ENCODE results near the gene GDF9. TPM values are rescaled to one million over a fixed set of nuclear protein-coding genes. Genes with fewer than 3 reads are reported as not detected.
"Not testable (repeated sequence)": the region's sequence is repeated elsewhere in the genome, so short reads cannot be mapped to it uniquely, and the experiment has no call there.

Gene GDF9
- total RNA-seq, 2 experiments from 2014 or later: 0.41 to 0.69 TPM

DNA sequence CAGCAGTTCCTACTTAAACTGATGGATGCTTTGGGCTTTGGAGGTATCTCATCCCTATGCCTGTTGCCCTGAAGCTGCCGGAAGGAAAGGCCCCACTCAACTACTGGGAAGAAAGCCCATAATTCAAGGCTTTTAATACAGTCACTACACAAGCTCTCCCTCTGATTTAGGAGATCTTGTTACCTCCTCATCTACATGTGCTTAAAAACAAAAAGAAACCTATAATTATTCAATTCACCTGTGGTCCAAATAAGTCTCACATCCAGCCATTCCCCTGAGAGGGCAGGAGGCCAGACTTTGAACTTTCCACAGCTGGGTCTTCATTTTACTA, 6.5 kb upstream of the GDF9 start:
- ChIA-PET POLR2A (no interaction called here), CTCF (interaction anchor here (0.6 to 1.6 kb wide), 3 partner anchors 10 to 733 kb away, joined by 3 to 7 read pairs (median 4); no protein-coding TSS in a partner anchor)
- Mint-ChIP-seq H3K27ac (no peak overlapping the region), H3K36me3 (ENCODE audit: low read depth) (peaks cover 43% of the 10 kb centered on the region), H3K4me3 (no peak overlapping the region), H3K9me3 (ENCODE audit: low read depth) (no peaks in the 10 kb centered on the region), H3K4me1 (peaks cover 8% of the 10 kb centered on the region), H3K27me3 (no peaks in the 10 kb centered on the region)
- intact Hi-C loops (cut with DNase I, micrococcal nuclease): no loop called here
- no peak for ATAC-seq
- DNase-seq: no peak

DNA sequence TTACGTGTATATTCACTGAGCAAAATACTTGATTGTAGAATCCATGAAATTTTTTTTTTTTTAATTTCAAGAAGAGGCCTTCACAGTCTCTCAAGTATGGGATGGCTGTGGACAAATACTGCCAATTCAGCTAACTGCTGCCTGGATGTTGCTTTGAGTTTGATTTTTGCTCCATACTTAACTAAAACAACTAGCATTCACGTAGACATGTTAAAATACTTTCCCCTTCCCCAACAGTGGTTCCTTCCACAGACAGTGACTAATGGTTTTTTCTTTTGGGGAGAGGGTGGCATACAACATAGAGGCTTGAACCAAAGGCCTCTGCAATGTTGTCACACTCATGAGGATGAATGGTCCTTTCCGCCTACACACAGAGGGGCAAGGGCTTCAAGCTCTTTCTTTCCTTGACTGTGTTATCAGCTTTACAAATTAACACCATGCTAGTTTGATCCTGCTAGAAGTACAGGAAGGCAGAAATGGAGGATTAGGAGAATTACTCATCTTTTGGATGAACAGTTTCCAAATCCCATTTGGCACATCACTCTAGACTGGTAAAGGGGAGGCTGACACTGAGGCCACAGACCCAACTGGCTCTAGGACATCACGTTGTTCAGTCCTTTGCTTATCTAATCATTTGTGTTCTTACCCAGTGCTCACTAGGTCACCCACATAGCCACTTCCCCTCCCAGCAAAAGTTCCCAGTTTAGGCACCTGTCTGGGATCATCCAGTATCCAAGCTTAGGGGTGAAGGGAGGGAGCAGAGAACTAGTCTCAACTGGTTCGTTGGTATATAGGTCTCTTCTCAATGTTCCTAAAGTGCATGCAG, 5.4 kb upstream of the GDF9 start:
- no peak for DNase-seq
- no peak overlapping the region for H3K4me3 Mint-ChIP-seq
- no peaks in the 10 kb centered on the region for H3K9me3 Mint-ChIP-seq (ENCODE audit: low read depth)

DNA sequence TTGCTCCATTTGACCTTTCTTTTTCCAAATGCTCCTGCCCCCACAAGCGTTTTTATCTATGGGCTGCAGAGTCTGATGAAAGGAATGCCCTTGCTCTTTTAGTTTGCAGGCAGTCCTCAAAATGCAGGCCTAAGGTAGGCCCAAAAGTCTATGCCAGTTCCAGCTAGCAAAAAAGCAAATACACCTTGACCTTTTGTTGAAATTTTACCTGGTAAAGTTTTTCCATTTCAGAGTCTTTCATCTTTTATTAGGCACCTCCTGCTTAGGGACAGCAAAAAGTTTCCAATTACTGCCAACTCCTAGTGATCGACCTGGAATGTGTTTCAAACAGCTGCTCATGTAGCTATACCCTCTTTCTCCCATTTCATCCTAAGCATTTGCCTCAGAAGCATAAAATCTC, 4.5 kb upstream of the GDF9 start:
- Mint-ChIP-seq H3K27me3 (no peaks in the 10 kb centered on the region), H3K36me3 (ENCODE audit: low read depth) (peaks cover 53% of the 10 kb centered on the region), H3K27ac (no peak overlapping the region), H3K4me3 (no peak overlapping the region), H3K4me1 (peaks cover 20% of the 10 kb centered on the region), H3K9me3 (ENCODE audit: low read depth) (no peaks in the 10 kb centered on the region)
- ATAC-seq (no peak), DNase-seq (no peak)
- CTCF ChIA-PET: interaction anchor here (1.6 to 1.8 kb wide), 2 partner anchors 10 to 42 kb away, joined by 4 to 6 read pairs; no protein-coding TSS in a partner anchor
- intact Hi-C loops (cut with DNase I, micrococcal nuclease): no loop called here
- POLR2A ChIA-PET: no interaction called here

More for the DNA sequence above, 5.4 kb upstream of the GDF9 start:
- CTCF ChIA-PET: interaction anchor here (1.6 to 1.8 kb wide), 2 partner anchors 11 kb away, joined by 6 to 7 read pairs; no protein-coding TSS in a partner anchor
- intact Hi-C loops (cut with DNase I, micrococcal nuclease): no loop called here
- Mint-ChIP-seq H3K27me3 (no peaks in the 10 kb centered on the region), H3K27ac (no peak overlapping the region), H3K4me1 (peaks cover 14% of the 10 kb centered on the region), H3K36me3 (ENCODE audit: low read depth) (peaks cover 51% of the 10 kb centered on the region)
- POLR2A ChIA-PET: no interaction called here
- no peak for ATAC-seq

DNA sequence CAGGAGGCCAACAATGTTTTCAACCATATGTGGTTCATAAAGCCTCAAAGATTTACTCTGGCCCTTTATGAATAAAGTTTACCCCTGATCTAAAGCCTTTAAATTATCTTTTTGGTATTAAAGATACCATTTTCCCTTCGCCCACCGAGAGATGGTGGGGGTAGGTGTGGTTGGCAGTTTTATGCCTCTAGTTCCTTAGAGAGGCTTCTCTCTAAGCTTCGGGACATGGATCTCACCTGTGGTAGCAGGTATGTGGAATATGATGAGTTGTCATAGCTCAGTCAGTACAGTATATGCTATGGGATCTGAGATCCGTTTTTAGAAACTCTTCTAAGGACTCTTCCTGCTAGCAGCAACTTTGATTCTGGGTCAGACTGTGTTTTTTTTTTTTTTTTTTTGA, 2.5 kb upstream of the GDF9 start:
- DNase-seq: no peak
- no peak for ATAC-seq
- Mint-ChIP-seq H3K27ac (peak overlapping the region; percentile 55), H3K4me1 (peaks cover 26% of the 10 kb centered on the region), H3K4me3 (peak overlapping the region; percentile 24), H3K36me3 (ENCODE audit: low read depth) (peaks cover 50% of the 10 kb centered on the region), H3K9me3 (ENCODE audit: low read depth) (no peaks in the 10 kb centered on the region), H3K27me3 (no peaks in the 10 kb centered on the region)
- ChIA-PET POLR2A (interaction anchor here (0.7 kb wide), 1 partner anchor 37 kb away, joined by 3 read pairs; no protein-coding TSS in a partner anchor), CTCF (interaction anchor here (0.6 to 1.4 kb wide), 5 partner anchors 9 to 219 kb away, joined by 3 to 7 read pairs (median 3); no protein-coding TSS in a partner anchor)
- intact Hi-C loops (cut with DNase I, micrococcal nuclease): loop anchor here in 1 of 2 experiments (5.0 to 10.0 kb wide), 2 partner anchors 576 to 1234 kb away; partner anchors contain the start of genes RAPGEF6 and SLC22A4

DNA sequence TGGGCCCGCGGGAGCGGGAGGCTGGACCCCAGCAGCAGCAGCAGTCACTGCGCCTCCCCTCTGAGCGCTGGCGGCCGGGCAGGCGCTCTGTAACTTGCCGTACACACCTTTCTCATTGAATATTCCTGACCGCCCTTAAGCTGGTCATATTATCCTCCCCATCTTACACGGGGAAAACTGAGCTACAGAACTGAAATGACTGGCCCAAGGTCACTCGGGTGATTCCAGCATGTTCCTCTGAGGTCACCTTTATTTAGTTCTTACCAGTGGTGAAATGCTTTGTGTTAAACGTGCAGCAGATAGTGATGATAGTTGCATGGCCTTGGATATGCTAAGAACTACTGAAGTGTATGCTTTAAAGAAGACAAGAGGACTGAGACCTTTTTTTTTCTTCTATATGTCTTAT, 780 bp upstream of the GDF9 start:
- ChIA-PET POLR2A (interaction anchor here (0.6 to 1.9 kb wide), 6 partner anchors 10 to 1356 kb away, joined by 3 to 4 read pairs (median 3); partner anchors contain the start of gene RAD50), CTCF (interaction anchor here (0.6 to 2.7 kb wide), 5 partner anchors 16 to 492 kb away, joined by 3 to 5 read pairs (median 3); partner anchors contain the start of gene SHROOM1)
- Mint-ChIP-seq H3K9me3 (ENCODE audit: low read depth) (no peaks in the 10 kb centered on the region), H3K4me3 (peak overlapping the region; percentile 99), H3K4me1 (peaks cover 26% of the 10 kb centered on the region), H3K27me3 (no peaks in the 10 kb centered on the region), H3K27ac (peak overlapping the region; percentile 100), H3K36me3 (ENCODE audit: low read depth) (peaks cover 42% of the 10 kb centered on the region)
- intact Hi-C loops (cut with DNase I, micrococcal nuclease): loop anchor here (2.0 to 10.0 kb wide), 3 partner anchors 184 to 1232 kb away; partner anchors contain the start of genes RAPGEF6 (in 1 of the 2) and SLC22A4 (in 1 of the 2)
- no peak for ATAC-seq
- DNase-seq: no peak

DNA sequence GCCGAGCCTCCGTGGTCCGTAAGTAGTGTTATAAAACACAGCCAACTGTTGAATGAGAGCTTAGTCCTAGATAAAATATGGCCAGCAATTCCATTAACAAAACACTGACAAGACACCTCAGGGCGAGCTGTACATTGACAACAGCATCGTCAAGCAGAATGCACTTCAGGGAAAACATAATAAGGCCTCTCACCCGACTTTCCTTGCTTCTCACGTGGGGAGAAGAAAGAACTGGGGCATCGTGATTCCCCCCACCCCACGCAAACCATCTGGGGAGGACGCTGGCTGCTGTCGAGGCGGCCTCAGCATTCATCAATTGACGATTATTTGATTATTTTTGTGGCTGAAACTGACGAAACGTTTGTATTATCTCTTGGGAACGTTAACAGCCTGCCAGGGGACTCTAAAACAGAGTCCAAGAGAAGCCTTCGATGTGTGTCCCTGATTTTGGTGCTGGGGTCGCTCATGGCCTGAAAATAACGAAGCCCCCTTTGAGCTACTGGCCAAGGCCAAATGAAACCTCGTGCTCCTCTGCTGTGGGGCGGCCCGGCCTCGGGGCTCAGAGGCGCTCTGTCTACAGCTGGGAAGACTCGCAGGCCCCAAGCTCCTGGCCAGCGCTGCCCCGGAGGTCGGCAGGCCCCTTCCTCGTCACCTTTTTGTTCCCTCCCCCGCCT, 464 bp downstream of the GDF9 start:
- peak; percentile 30 for ATAC-seq
- no peaks in the 10 kb centered on the region for H3K9me3 Mint-ChIP-seq (ENCODE audit: low read depth)
- CTCF ChIA-PET: interaction anchor here (1.0 to 2.7 kb wide), 4 partner anchors 17 to 128 kb away, joined by 3 to 5 read pairs (median 4); partner anchors contain the start of genes KIF3A and SHROOM1

DNA sequence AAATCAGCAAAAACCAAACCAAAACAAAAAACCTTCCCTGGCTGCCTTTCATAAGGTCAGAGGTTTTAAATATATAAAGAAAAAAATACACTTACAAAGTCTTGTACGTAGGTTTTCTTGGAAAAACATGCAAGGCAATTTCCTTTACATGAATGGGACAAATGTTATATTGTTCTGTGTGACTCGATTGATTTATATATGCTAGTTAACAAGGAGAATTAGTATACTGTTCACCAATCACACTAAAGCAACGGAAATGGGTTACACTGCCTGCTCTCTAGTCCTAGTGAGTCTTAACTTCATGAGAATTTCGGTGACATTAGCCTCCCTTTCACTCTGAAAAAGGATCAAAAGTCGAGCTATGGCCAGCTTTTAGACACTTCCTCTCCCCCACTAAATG, 5.5 kb downstream of the GDF9 start:
- DNase-seq (no peak), ATAC-seq (no peak)
- H3K27ac Mint-ChIP-seq: no peak overlapping the region
- H3K4me1 Mint-ChIP-seq: peaks cover 7% of the 10 kb centered on the region
- POLR2A ChIA-PET: no interaction called here
- intact Hi-C loops (cut with DNase I, micrococcal nuclease): loop anchor here in 1 of 2 experiments (10.0 kb wide), 1 partner anchor 1226 kb away; the partner anchor contains the start of gene RAPGEF6
- CTCF ChIA-PET: interaction anchor here (0.9 to 1.2 kb wide), 3 partner anchors 9 to 31 kb away, joined by 3 to 6 read pairs (median 4); partner anchors contain the start of gene SHROOM1
- no peaks in the 10 kb centered on the region for H3K9me3 Mint-ChIP-seq (ENCODE audit: low read depth)
- no peaks in the 10 kb centered on the region for H3K36me3 Mint-ChIP-seq (ENCODE audit: low read depth)
- no peak overlapping the region for H3K4me3 Mint-ChIP-seq
- H3K27me3 Mint-ChIP-seq: peaks cover 2% of the 10 kb centered on the region

More for the DNA sequence above, 464 bp downstream of the GDF9 start:
- no peak for DNase-seq
- H3K4me1 Mint-ChIP-seq: peaks cover 26% of the 10 kb centered on the region
- peaks cover 31% of the 10 kb centered on the region for H3K36me3 Mint-ChIP-seq (ENCODE audit: low read depth)
- POLR2A ChIA-PET: interaction anchor here (0.5 to 1.9 kb wide), 4 partner anchors 46 to 309 kb away, joined by 3 to 5 read pairs (median 4); partner anchors contain the start of genes RAD50 and SOWAHA
- intact Hi-C loops (cut with DNase I, micrococcal nuclease): loop anchor here (1.0 to 10.0 kb wide), 10 partner anchors 36 to 1231 kb away; partner anchors contain the start of genes AFF4 (in 2 of the 2), SHROOM1 (in 2 of the 2), C5orf15 (in 1 of the 2) and KIF3A (in 1 of the 2)
- peak overlapping the region; percentile 99 for H3K4me3 Mint-ChIP-seq
- H3K27me3 Mint-ChIP-seq: no peaks in the 10 kb centered on the region
- H3K27ac Mint-ChIP-seq: peak overlapping the region; percentile 100

DNA sequence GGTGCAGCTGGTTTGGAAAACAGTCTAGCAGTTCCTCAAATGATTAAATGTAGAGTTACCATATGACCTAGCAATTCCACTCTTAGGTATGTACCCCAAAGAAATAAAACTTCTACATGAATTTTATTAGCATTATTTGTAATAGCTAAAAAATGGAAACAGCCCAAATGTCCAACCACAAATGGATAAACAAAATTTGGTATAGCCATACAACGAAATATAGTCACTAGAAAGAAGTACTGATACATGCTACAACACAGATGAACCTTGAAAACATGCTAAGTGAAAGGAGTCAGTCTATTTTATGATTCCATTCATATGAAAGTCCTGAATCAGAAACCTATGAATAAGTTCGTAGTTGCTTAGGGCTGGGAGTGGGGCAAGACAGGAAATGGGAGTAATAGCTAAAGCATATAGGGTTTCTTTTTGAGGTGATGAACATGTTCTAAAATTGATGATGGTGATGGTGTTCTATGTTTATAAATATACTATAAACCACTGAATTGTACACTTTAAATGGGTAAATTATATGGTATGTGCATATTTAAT, 6.3 kb downstream of the GDF9 start:
- Mint-ChIP-seq H3K27me3 (peaks cover 2% of the 10 kb centered on the region), H3K4me1 (peaks cover 2% of the 10 kb centered on the region)

DNA sequence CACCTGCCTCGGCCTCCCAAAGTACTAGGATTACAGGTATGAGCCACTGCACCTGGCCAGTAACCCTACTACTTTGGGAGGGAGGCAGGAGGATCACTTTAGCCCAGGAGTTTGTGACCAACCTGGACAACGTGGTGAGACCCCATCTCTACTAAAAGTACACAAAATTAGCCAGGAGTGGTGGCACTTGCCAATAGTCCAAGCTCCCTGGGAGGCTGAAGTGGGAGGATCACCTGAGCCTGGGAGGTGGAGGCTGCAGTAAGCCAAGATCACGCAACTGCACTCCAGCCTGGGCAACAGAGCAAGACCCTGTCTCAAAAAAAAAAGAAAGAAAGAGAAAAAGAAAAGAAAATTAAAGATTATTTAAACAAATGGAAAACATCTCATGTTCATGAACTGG, 10.3 kb downstream of the GDF9 start:
- Mint-ChIP-seq H3K27ac (no peak overlapping the region), H3K36me3 (ENCODE audit: low read depth) (no peaks in the 10 kb centered on the region), H3K9me3 (ENCODE audit: low read depth) (no peaks in the 10 kb centered on the region), H3K4me3 (no peak overlapping the region), H3K4me1 (peaks cover 2% of the 10 kb centered on the region), H3K27me3 (peaks cover 2% of the 10 kb centered on the region)
- ChIA-PET POLR2A (no interaction called here), CTCF (no interaction called here)
- intact Hi-C loops (cut with DNase I, micrococcal nuclease): no loop called here
- ATAC-seq: no peak
- no peak for DNase-seq

More for the DNA sequence above, 6.3 kb downstream of the GDF9 start:
- intact Hi-C loops (cut with DNase I, micrococcal nuclease): loop anchor here in 1 of 2 experiments (10.0 kb wide), 1 partner anchor 1225 kb away; the partner anchor contains the start of gene RAPGEF6
- Mint-ChIP-seq H3K9me3 (ENCODE audit: low read depth) (no peaks in the 10 kb centered on the region), H3K36me3 (ENCODE audit: low read depth) (no peaks in the 10 kb centered on the region), H3K4me3 (no peak overlapping the region), H3K27ac (no peak overlapping the region)
- no peak for ATAC-seq
- CTCF ChIA-PET: interaction anchor here (0.8 to 1.3 kb wide), 2 partner anchors 9 to 334 kb away, joined by 3 read pairs; no protein-coding TSS in a partner anchor
- DNase-seq: no peak
- POLR2A ChIA-PET: no interaction called here

DNA sequence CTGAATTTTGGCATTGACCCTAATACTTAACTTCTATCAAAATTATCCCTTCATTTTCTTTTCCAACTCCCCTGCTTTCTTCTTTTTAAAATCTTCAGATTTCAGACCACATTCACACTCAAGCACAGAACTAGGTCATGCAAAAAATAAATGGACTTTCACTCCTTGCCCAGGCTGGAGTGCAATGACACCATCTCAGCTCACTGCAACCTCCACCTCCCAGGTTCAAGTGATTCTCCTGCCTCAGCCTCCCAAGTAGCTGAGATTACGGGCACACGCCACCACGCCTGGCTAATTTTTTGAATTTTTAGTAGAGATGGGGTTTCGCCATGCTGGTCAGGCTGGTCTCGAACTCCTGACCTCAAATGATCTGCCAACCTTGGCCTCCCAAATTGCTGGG, 11.3 kb downstream of the GDF9 start:
- intact Hi-C loops (cut with DNase I, micrococcal nuclease); H3K27ac Mint-ChIP-seq; H3K4me3 Mint-ChIP-seq; H3K27me3 Mint-ChIP-seq; H3K4me1 Mint-ChIP-seq; H3K9me3 Mint-ChIP-seq (ENCODE audit: low read depth); DNase-seq; H3K36me3 Mint-ChIP-seq (ENCODE audit: low read depth); POLR2A ChIA-PET; ATAC-seq: not testable (repeated sequence)
- CTCF ChIA-PET: interaction anchor here (0.6 to 1.6 kb wide), 5 partner anchors 9 to 354 kb away, joined by 3 to 6 read pairs (median 3); no protein-coding TSS in a partner anchor

Measured in activated CD4-positive, alpha-beta T cell treated with anti-CD3 and anti-CD28 coated beads for 36 hours (primary cell).